ENCODE results near the gene APBB1.

- TF ChIP-seq ZBTB7A (IDR thresholded peaks at IDR 0.05; ENCODE audit: low read depth), result no peak
- TF ChIP-seq CEBPB (IDR thresholded peaks at IDR 0.05), result no peak
- TF ChIP-seq YY1 (IDR thresholded peaks at IDR 0.05; ENCODE audit: low read depth), result no peak
- TF ChIP-seq CREB1 (IDR thresholded peaks at IDR 0.05; ENCODE audit: low read depth), result no peak
- TF ChIP-seq RAD21 (IDR thresholded peaks at IDR 0.05; ENCODE audit: low read depth), result no peak
- TF ChIP-seq MAX (IDR thresholded peaks at IDR 0.05), result no peak
- no peak for TF ChIP-seq EP300 (IDR thresholded peaks at IDR 0.05; ENCODE audit: borderline replicate concordance)
- TF ChIP-seq TEAD4 (IDR thresholded peaks at IDR 0.05), result no peak
- no peak for TF ChIP-seq REST (IDR thresholded peaks at IDR 0.05; ENCODE audit: low read depth)
- TF ChIP-seq FOXM1 (IDR thresholded peaks at IDR 0.05; ENCODE audit: borderline replicate concordance, low read depth), result no peak
- TF ChIP-seq TAF1 (IDR thresholded peaks at IDR 0.05; ENCODE audit: low read depth), result no peak
- no peak for TF ChIP-seq TCF12 (IDR thresholded peaks at IDR 0.05; ENCODE audit: low read depth)
Measured at GRCh38 chr11:6350043-6350442, 68.9 kb downstream of the APBB1 start.
